HCT116 (cell line): Measurements from ENCODE around the gene LRRC66. TPM values are rescaled to one million over a fixed set of nuclear protein-coding genes. Genes with fewer than 3 reads are reported as not detected.

ENCODE experiments used
- ATAC-seq: fragments of 200-7000 bp; cut with Tn5 transposase; 2 replicates; pipeline ENCODE4 v1.9.1; 2020; ENCODE audit warnings: mild to moderate bottlenecking, moderate library complexity
- BruUV-seq: library from RNA; stranded (reverse); fragments of 400-500 nt; replicated peaks from 2 replicates; lab custom pipeline; 2021; lab: Mats Ljungman, UMichigan
- CTCF ChIA-PET: fragments of 300-600 bp; sonication (Branson Sonifier 250); formaldehyde crosslinking; loops from one replicate; lab custom pipeline; 2021; ENCODE audit warnings: antibody characterized with exemption; lab: Charles Lee
- POLR2A ChIA-PET: fragments of 300-600, 350-600 bp; sonication (Branson Sonifier 250); formaldehyde crosslinking; loops from one replicate; lab custom pipeline; 2021; ENCODE audit warnings: antibody characterized with exemption; lab: Charles Lee
- RAD21 ChIA-PET, 2 experiments: fragments of 300-600 bp; sonication (Branson Sonifier 250); formaldehyde crosslinking; loops; one replicate each; lab custom pipeline; 2023; ENCODE audit warnings: low total read pairs in 2 of 2; ENCODE audit not compliant: uncharacterized antibody in 2 of 2, unreplicated experiment in 2 of 2, low non-redundant PET in 1 of 2; lab: Charles Lee
- DNase-seq: peaks from one replicate; pipeline ENCODE4 v3.0.0-alpha.2; 2010; ENCODE audit warnings: low read depth, low spot score
- H2AFZ ChIP-seq: fragments of 200-600 bp; shearing (Covaris generic), sonication (generic); 2 replicates; pipeline ENCODE4 v1.6.1; 2017; ENCODE audit warnings: low read depth, mixed run types, mixed read lengths, antibody characterized with exemption, low read length; ENCODE audit not compliant: poor library complexity, severe bottlenecking
- H3K27ac ChIP-seq: 2 replicates; pipeline ENCODE4 v1.5.1; 2012; ENCODE audit warnings: low read depth, low read length
- H3K27me3 ChIP-seq: fragments of 200-600 bp; sonication (generic); 2 replicates; pipeline ENCODE4 v1.6.1; 2016; ENCODE audit warnings: mixed run types, low read length, mixed read lengths; ENCODE audit not compliant: insufficient read depth
- H3K36me3 ChIP-seq, 2 experiments: fragments of 200-500 bp in 1 of 2; fragments of 200-600 bp in 1 of 2; sonication (Bioruptor generic) in 1 of 2; sonication (generic) in 1 of 2; 2 replicates each; pipeline versions ENCODE4 v1.5.1 to v1.6.1; 2014 to 2016; ENCODE audit warnings: low read length in 2 of 2, inconsistent platforms in 1 of 2, mixed read lengths in 1 of 2, mixed run types in 1 of 2; ENCODE audit not compliant: insufficient read depth in 2 of 2, control insufficient read depth in 1 of 2
- H3K4me1 ChIP-seq, 2 experiments: fragments of 200-600 bp in 1 of 2; sonication (generic) in 1 of 2; 2 replicates each; pipeline versions ENCODE4 v1.5.1 to v1.6.1; 2012 to 2017; ENCODE audit warnings: low read length in 2 of 2, inconsistent platforms in 1 of 2, mild to moderate bottlenecking in 1 of 2, mixed read lengths in 1 of 2, mixed run types in 1 of 2, moderate library complexity in 1 of 2; ENCODE audit not compliant: insufficient read depth in 2 of 2, control insufficient read depth in 1 of 2
- H3K4me2 ChIP-seq: fragments of 200-600 bp; sonication (generic); 2 replicates; pipeline ENCODE4 v1.6.1; 2017; ENCODE audit warnings: mixed run types, low read length, mixed read lengths
- H3K4me3 ChIP-seq, 2 experiments: fragments of 200-600 bp in 1 of 2; sonication (generic) in 1 of 2; replicated peaks in 1 of 2; 2 replicates each; pipeline ENCODE4 v1.5.1; 2011 to 2016; ENCODE audit warnings: low read length in 2 of 2, control low read depth in 1 of 2, low read depth in 1 of 2, mild to moderate bottlenecking in 1 of 2, mixed read lengths in 1 of 2, mixed run types in 1 of 2
- H3K79me2 ChIP-seq: fragments of 200-600 bp; sonication (generic); 2 replicates; pipeline ENCODE4 v1.6.1; 2017; ENCODE audit warnings: mild to moderate bottlenecking, mixed run types, low read length, moderate library complexity, mixed read lengths; ENCODE audit not compliant: insufficient read depth
- H3K9ac ChIP-seq: fragments of 200-600 bp; sonication (generic); 2 replicates; pipeline ENCODE4 v1.6.1; 2016; ENCODE audit warnings: low read length, mixed read lengths
- H3K9me2 ChIP-seq: fragments of 200-600 bp; sonication (generic), shearing (Covaris generic); 2 replicates; pipeline ENCODE4 v1.6.1; 2017; ENCODE audit warnings: mixed run types, mild to moderate bottlenecking, moderate library complexity; ENCODE audit not compliant: insufficient read depth
- H3K9me3 ChIP-seq, 2 experiments: fragments of 200-500 bp in 1 of 2; fragments of 200-600 bp in 1 of 2; sonication (Bioruptor generic) in 1 of 2; sonication (generic) in 1 of 2; 2 replicates each; pipeline ENCODE4 v1.6.1; 2014 to 2017; ENCODE audit warnings: low read length in 2 of 2, mixed read lengths in 2 of 2, inconsistent platforms in 1 of 2, low read depth in 1 of 2, mild to moderate bottlenecking in 1 of 2, mixed run types in 1 of 2, moderate library complexity in 1 of 2; ENCODE audit not compliant: control insufficient read depth in 1 of 2, insufficient read depth in 1 of 2
- H4K20me1 ChIP-seq: fragments of 200-600 bp; sonication (generic), shearing (Covaris generic); 2 replicates; pipeline ENCODE4 v1.6.1; 2017; ENCODE audit warnings: mixed run types, mild to moderate bottlenecking, moderate library complexity; ENCODE audit not compliant: insufficient read depth
- CBX3 ChIP-seq: IDR thresholded peaks from 2 replicates; pipeline ENCODE4 v1.6.1; 2012; ENCODE audit warnings: low read depth
- CEBPB ChIP-seq: IDR thresholded peaks from 2 replicates; pipeline ENCODE4 v1.6.1; 2012; ENCODE audit warnings: low read depth
- EGR1 ChIP-seq: IDR thresholded peaks from 2 replicates; pipeline ENCODE4 v1.6.1; 2012; ENCODE audit warnings: low read depth
- EZH2 ChIP-seq: fragments of 200-600 bp; sonication (generic); IDR thresholded peaks from 2 replicates; pipeline ENCODE4 v1.6.1; 2017; ENCODE audit warnings: antibody characterized with exemption, mixed run types
- EZH2phosphoT487 ChIP-seq: fragments of 200-600 bp; IDR thresholded peaks from 2 replicates; pipeline ENCODE4 v1.6.1; 2018; ENCODE audit warnings: antibody characterized with exemption, borderline replicate concordance
- JUND ChIP-seq: IDR thresholded peaks from 2 replicates; pipeline ENCODE4 v1.6.1; 2012
- RAD21 ChIP-seq: IDR thresholded peaks from 2 replicates; pipeline ENCODE4 v1.6.1; 2012; ENCODE audit warnings: low read depth, mild to moderate bottlenecking
- SIN3A ChIP-seq: IDR thresholded peaks from 2 replicates; pipeline ENCODE4 v1.6.1; 2012; ENCODE audit warnings: low read depth
- SP1 ChIP-seq: IDR thresholded peaks from 2 replicates; pipeline ENCODE4 v1.6.1; 2012; ENCODE audit warnings: low read depth
- SRF ChIP-seq: IDR thresholded peaks from 2 replicates; pipeline ENCODE4 v1.6.1; 2012; ENCODE audit warnings: low read depth
- ZNF274 ChIP-seq: fragments of 200-500 bp; sonication (Bioruptor generic); IDR thresholded peaks from 2 replicates; pipeline ENCODE4 v1.6.1; 2014; ENCODE audit warnings: mild to moderate bottlenecking, low read depth, low read length, inconsistent platforms
- intact Hi-C: fragments of 100-400 bp; cut with micrococcal nuclease; formaldehyde crosslinking; loops from 2 replicates; pipeline ENCODE4 v1.10.0; 2022
- total RNA-seq: library from RNA; stranded (reverse); gene quantifications from one replicate; pipeline ENCODE4 v1.2.1, GENCODE V29; 2021; ENCODE audit not compliant: unreplicated experiment
- TF ChIP-seq, protein P1 (sequence below), 3 experiments: fragments of 200-600 bp in 1 of 3; sonication (generic) in 1 of 3; IDR thresholded peaks in 2 of 3; conservative IDR thresholded peaks in 1 of 3; 2 replicates each; pipeline ENCODE4 v1.5.1; 2012 to 2017; ENCODE audit warnings: low read depth in 2 of 3, low read length in 2 of 3, antibody characterized with exemption in 1 of 3, borderline replicate concordance in 1 of 3, control low read depth in 1 of 3, mild to moderate bottlenecking in 1 of 3, mixed read lengths in 1 of 3, mixed run types in 1 of 3, moderate library complexity in 1 of 3; ENCODE audit not compliant: insufficient read depth in 1 of 3
- TF ChIP-seq, protein P2 (sequence below): IDR thresholded peaks from 2 replicates; pipeline ENCODE4 v1.6.1; 2012; ENCODE audit warnings: low read depth

Gene LRRC66
- total RNA-seq, 1 experiment from 2014 or later = 0.12 TPM

DNA sequence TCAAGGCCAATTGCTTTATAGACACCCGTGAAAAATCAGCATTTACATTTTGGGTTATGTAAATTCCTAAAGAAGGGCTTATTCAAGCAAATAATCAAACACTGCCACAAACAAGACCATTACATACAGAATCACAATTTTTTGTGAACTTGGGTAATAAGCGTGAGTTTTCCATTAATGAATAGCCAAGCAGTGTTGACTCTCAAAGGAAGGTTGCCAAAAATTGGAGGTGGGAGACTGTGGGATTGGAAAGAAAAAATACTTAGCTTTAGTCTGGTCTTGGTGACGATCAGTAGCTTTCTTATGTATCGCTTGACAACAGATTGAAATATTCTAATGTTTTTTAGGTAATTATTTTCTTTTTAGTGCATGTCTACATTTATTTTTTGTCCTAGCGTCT lies 20.9 kb downstream of the LRRC66 start:
- Histone ChIP-seq H3K9ac (no peak overlapping the region), H3K4me2 (no peak overlapping the region), H3K9me3 (no peaks in the 10 kb centered on the region), H3K79me2 (no peaks in the 10 kb centered on the region), H3K27me3 (no peaks in the 10 kb centered on the region), H2AFZ (no peak overlapping the region), H3K9me2 (no peaks in the 10 kb centered on the region), H3K4me3 (no peak overlapping the region), H4K20me1 (no peaks in the 10 kb centered on the region), H3K36me3 (no peaks in the 10 kb centered on the region), H3K4me1 (no peaks in the 10 kb centered on the region), H3K27ac (no peak overlapping the region)
- ChIA-PET RAD21 (no interaction called here), POLR2A (no interaction called here), CTCF (no interaction called here)
- TF ChIP-seq ZNF274 = no peak
- TF ChIP-seq, protein P1, sequence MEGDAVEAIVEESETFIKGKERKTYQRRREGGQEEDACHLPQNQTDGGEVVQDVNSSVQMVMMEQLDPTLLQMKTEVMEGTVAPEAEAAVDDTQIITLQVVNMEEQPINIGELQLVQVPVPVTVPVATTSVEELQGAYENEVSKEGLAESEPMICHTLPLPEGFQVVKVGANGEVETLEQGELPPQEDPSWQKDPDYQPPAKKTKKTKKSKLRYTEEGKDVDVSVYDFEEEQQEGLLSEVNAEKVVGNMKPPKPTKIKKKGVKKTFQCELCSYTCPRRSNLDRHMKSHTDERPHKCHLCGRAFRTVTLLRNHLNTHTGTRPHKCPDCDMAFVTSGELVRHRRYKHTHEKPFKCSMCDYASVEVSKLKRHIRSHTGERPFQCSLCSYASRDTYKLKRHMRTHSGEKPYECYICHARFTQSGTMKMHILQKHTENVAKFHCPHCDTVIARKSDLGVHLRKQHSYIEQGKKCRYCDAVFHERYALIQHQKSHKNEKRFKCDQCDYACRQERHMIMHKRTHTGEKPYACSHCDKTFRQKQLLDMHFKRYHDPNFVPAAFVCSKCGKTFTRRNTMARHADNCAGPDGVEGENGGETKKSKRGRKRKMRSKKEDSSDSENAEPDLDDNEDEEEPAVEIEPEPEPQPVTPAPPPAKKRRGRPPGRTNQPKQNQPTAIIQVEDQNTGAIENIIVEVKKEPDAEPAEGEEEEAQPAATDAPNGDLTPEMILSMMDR (IDR thresholded peaks at IDR 0.05 in 2 of 3, conservative IDR thresholded peaks at IDR 0.05 in 1 of 3; ENCODE audit: borderline replicate concordance in 1 of 3, insufficient read depth in 1 of 3, low read depth in 2 of 3, low read length in 2 of 3) = no peak
- TF ChIP-seq EZH2phosphoT487 = no peak
- no peak for TF ChIP-seq RAD21
- no peak for TF ChIP-seq CBX3
- TF ChIP-seq SP1 = no peak
- TF ChIP-seq SRF = no peak
- TF ChIP-seq CEBPB = no peak
- no peak for TF ChIP-seq SIN3A
- TF ChIP-seq JUND = no peak
- TF ChIP-seq EZH2 = no peak
- TF ChIP-seq, protein P2, sequence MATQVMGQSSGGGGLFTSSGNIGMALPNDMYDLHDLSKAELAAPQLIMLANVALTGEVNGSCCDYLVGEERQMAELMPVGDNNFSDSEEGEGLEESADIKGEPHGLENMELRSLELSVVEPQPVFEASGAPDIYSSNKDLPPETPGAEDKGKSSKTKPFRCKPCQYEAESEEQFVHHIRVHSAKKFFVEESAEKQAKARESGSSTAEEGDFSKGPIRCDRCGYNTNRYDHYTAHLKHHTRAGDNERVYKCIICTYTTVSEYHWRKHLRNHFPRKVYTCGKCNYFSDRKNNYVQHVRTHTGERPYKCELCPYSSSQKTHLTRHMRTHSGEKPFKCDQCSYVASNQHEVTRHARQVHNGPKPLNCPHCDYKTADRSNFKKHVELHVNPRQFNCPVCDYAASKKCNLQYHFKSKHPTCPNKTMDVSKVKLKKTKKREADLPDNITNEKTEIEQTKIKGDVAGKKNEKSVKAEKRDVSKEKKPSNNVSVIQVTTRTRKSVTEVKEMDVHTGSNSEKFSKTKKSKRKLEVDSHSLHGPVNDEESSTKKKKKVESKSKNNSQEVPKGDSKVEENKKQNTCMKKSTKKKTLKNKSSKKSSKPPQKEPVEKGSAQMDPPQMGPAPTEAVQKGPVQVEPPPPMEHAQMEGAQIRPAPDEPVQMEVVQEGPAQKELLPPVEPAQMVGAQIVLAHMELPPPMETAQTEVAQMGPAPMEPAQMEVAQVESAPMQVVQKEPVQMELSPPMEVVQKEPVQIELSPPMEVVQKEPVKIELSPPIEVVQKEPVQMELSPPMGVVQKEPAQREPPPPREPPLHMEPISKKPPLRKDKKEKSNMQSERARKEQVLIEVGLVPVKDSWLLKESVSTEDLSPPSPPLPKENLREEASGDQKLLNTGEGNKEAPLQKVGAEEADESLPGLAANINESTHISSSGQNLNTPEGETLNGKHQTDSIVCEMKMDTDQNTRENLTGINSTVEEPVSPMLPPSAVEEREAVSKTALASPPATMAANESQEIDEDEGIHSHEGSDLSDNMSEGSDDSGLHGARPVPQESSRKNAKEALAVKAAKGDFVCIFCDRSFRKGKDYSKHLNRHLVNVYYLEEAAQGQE = no peak
- TF ChIP-seq EGR1 = no peak
- DNase-seq = no peak
- BruUV-seq = no TSS peak
- no peak for ATAC-seq
- intact Hi-C loops = loop anchor here (10.0 kb wide), 1 partner anchor 46 kb away; no protein-coding TSS in a partner anchor
